ENCODE data around the gene TTC34.

Gene TTC34

GRCh38 chr1:2623571-2624337, 177.7 kb downstream of the TTC34 start:
- DNase-seq, result no peak

- DNase-seq, result no peak
Observed at GRCh38 chr1:2617971-2618470, 183.5 kb downstream of the TTC34 start.

- no peak for DNase-seq
Observed at GRCh38 chr1:2614145-2614544, 187.3 kb downstream of the TTC34 start.

GRCh38 chr1:2612591-2613365, 188.7 kb downstream of the TTC34 start:
- no peak for DNase-seq

- DNase-seq, result no peak
Observed at GRCh38 chr1:2611621-2612437, 189.7 kb downstream of the TTC34 start.

- DNase-seq, result no peak
Observed at GRCh38 chr1:2611031-2611501, 190.4 kb downstream of the TTC34 start.

- DNase-seq, result peak in 1 of 2 experiments; percentile 22
Observed at GRCh38 chr1:2610036-2610959, 191.2 kb downstream of the TTC34 start.

- no peak for DNase-seq
Observed at GRCh38 chr1:2609319-2610035, 192.0 kb downstream of the TTC34 start.

GRCh38 chr1:2607641-2608091, 193.8 kb downstream of the TTC34 start:
- no peak for DNase-seq

GRCh38 chr1:2606881-2607621, 194.4 kb downstream of the TTC34 start:
- DNase-seq, result no peak

GRCh38 chr1:2606396-2606880, 195.1 kb downstream of the TTC34 start:
- DNase-seq, result no peak

GRCh38 chr1:2605509-2606395, 195.7 kb downstream of the TTC34 start:
- DNase-seq, result no peak

GRCh38 chr1:2604844-2605508, 196.5 kb downstream of the TTC34 start:
- no peak for DNase-seq

- no peak for DNase-seq
Observed at GRCh38 chr1:2604156-2604843, 197.2 kb downstream of the TTC34 start.

- DNase-seq, result no peak
Observed at GRCh38 chr1:2603521-2604155, 197.9 kb downstream of the TTC34 start.

GRCh38 chr1:2602866-2603520, 198.5 kb downstream of the TTC34 start:
- no peak for DNase-seq

GRCh38 chr1:2602311-2602835, 199.1 kb downstream of the TTC34 start:
- no peak for DNase-seq
